ENCODE measurements around the gene ZFYVE27. TPM values are rescaled to one million over a fixed set of nuclear protein-coding genes. Genes with fewer than 3 reads are reported as not detected.

The ZFYVE27 gene
- total RNA-seq, 2 donors from 2014 or later, result 45.9 to 47.9 TPM

DNA sequence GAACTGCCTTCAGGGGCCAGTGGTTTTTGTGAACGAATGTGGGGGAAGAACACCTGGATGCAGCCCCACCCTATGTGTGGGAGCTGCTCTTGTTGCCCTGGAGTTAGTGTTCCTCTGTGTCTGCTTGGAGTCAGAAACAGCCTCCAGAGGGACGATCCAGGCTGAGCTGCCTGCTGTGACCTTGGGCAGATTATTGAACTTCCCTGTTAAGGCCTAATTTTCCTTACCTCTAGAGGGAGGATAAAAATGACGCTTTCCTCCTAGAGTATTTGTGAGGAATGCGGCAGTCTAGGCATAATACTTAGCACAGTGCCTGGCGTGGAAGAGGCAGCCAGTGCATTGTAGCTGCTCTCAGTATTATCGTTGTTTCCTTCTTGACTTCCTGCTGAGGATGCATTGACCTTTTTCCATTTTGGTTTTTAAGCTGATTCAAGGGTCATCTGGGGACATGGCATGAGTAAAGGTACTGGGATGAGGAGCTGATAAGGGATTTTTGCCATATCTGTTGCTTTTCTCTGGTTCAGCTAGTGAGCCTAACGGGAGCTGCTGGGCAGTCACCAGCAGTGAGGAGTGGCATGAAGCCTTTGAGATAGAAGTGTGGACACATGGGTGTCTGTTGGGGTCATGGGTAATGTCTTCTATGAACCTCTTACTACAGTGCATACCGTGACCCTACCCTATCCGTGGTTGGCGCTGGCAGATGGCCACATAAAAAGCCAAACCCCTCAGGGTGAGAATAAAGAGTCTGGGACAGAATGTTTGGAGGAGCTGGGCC, 6.4 kb downstream of the ZFYVE27 start:
- intact Hi-C loops (cut with DNase I), result no loop called here
- Histone ChIP-seq H3K27ac (no peak overlapping the region), H3K4me1 (peaks cover under 1% of the 10 kb centered on the region), H3K4me3 (no peak overlapping the region), H3K9me3 (no peaks in the 10 kb centered on the region), H3K9ac (ENCODE audit: low read depth in 2 of 2, low read length in 2 of 2) (no peak overlapping the region), H3K36me3 (peaks cover 13% of the 10 kb centered on the region), H3K27me3 (no peaks in the 10 kb centered on the region)
- no peak for DNase-seq
- TF ChIP-seq, protein P1, sequence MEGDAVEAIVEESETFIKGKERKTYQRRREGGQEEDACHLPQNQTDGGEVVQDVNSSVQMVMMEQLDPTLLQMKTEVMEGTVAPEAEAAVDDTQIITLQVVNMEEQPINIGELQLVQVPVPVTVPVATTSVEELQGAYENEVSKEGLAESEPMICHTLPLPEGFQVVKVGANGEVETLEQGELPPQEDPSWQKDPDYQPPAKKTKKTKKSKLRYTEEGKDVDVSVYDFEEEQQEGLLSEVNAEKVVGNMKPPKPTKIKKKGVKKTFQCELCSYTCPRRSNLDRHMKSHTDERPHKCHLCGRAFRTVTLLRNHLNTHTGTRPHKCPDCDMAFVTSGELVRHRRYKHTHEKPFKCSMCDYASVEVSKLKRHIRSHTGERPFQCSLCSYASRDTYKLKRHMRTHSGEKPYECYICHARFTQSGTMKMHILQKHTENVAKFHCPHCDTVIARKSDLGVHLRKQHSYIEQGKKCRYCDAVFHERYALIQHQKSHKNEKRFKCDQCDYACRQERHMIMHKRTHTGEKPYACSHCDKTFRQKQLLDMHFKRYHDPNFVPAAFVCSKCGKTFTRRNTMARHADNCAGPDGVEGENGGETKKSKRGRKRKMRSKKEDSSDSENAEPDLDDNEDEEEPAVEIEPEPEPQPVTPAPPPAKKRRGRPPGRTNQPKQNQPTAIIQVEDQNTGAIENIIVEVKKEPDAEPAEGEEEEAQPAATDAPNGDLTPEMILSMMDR (IDR thresholded peaks at IDR 0.05), result no peak

DNA sequence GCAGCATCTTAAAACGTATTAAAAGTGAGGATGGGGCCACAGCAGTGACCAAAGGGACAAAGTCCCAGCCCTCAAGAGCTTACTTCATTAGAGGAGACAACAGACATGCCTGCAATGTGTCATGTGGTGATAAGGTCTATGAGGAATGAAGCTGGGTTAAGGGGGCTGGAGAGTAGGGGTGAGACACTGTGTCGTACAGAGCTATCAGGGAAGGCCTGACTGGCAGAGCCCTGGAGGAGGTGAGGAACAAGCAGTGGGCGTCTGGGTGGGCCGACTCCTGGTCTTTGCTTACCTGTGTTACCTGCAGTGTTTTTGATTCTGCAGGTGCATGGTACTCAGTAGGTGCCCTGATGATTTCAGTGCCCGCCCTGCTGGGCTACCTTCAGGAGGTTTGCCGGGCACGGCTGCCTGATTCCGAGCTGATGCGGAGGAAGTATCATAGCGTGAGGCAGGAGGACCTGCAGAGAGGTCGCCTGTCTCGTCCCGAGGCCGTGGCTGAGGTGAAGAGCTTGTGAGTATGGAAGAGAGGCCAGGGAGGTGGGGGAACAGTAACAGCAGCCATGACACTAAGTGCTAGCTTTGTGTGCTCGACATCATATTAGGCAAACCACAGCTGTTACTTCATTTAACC, 7.6 kb downstream of the ZFYVE27 start:
- H3K4me1 ChIP-seq, result no peaks in the 10 kb centered on the region
- peaks cover 13% of the 10 kb centered on the region for H3K36me3 ChIP-seq
- intact Hi-C loops (cut with DNase I), result no loop called here
- no peak overlapping the region for H3K4me3 ChIP-seq
- no peak overlapping the region for H3K27ac ChIP-seq
- no peaks in the 10 kb centered on the region for H3K9me3 ChIP-seq
- H3K27me3 ChIP-seq, result no peaks in the 10 kb centered on the region
- TF ChIP-seq, protein P1 (IDR thresholded peaks at IDR 0.05), result no peak
- no peak overlapping the region for H3K9ac ChIP-seq (ENCODE audit: low read depth in 2 of 2, low read length in 2 of 2)
- DNase-seq, result no peak

DNA sequence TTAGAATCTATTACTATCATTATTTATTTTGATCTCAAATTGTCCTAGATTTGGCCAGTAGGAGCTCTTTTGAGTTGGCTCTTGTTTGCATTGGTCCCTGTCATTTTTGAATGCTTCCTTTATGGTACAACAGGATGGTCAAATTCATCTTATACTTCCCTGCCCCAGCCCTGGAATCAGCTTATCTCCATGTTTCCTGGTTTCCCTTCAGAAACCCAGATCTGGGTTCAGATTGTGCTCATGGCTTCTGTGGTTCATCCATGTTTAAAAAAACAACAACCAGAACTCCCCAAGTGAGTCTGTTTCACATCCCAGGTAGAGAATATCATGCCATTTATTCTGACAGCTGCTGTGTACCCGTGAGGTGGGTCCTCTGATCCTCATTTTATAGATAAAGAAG, 10.6 kb downstream of the ZFYVE27 start:
- TF ChIP-seq, protein P1 (IDR thresholded peaks at IDR 0.05), result no peak
- no peaks in the 10 kb centered on the region for H3K9me3 ChIP-seq
- H3K4me3 ChIP-seq, result no peak overlapping the region
- no peak for DNase-seq
- intact Hi-C loops (cut with DNase I), result no loop called here
- no peaks in the 10 kb centered on the region for H3K27me3 ChIP-seq
- no peak overlapping the region for H3K27ac ChIP-seq
- H3K36me3 ChIP-seq, result peaks cover 26% of the 10 kb centered on the region
- no peaks in the 10 kb centered on the region for H3K4me1 ChIP-seq
- no peak overlapping the region for H3K9ac ChIP-seq (ENCODE audit: low read depth in 2 of 2, low read length in 2 of 2)

DNA sequence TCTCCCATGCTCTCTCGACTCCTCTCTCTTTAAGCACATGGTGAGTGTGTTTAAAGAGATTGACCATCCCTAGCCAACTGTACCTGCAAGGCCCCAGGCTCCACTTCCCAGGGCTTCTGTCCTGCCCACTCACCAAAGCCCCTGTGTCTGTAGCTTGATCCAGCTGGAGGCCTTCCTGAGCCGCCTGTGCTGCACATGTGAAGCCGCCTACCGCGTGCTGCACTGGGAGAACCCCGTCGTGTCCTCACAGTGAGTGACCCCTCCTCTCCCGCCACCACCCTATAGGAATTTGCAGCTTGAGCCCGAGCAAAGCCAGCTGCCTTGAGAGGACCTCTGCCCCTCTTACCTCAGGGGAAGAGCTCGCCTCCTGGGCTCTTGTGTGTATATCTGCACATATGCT, 11.2 kb downstream of the ZFYVE27 start:
- no peak for DNase-seq
- no peak overlapping the region for H3K27ac ChIP-seq
- H3K4me1 ChIP-seq, result no peaks in the 10 kb centered on the region
- intact Hi-C loops (cut with DNase I), result no loop called here
- H3K9ac ChIP-seq (ENCODE audit: low read depth in 2 of 2, low read length in 2 of 2), result no peak overlapping the region
- H3K27me3 ChIP-seq, result no peaks in the 10 kb centered on the region
- H3K4me3 ChIP-seq, result no peak overlapping the region
- TF ChIP-seq, protein P1 (IDR thresholded peaks at IDR 0.05), result no peak
- peaks cover 21% of the 10 kb centered on the region for H3K36me3 ChIP-seq
- no peaks in the 10 kb centered on the region for H3K9me3 ChIP-seq

DNA sequence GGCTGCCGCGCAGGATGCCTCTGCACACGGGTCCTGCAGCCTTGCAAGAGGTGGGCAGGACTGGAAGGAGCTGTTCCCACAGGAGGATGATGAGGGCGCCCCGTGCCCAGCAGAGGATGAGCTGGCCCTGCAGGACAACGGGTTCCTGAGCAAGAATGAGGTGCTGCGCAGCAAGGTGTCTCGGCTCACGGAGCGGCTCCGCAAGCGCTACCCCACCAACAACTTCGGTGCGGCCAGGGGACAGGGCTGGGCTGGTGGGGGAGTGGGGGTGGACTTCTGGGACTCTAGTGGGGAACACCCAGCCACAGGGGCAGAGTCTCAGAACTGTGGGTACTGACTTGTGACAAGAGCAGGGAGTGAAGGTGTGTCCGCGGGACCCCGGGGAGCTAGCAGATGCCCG, 16.0 kb downstream of the ZFYVE27 start:
- TF ChIP-seq, protein P1 (IDR thresholded peaks at IDR 0.05), result no peak
- H3K9me3 ChIP-seq, result no peaks in the 10 kb centered on the region
- DNase-seq, result no peak
- no peak overlapping the region for H3K4me3 ChIP-seq
- no peaks in the 10 kb centered on the region for H3K27me3 ChIP-seq
- no peak overlapping the region for H3K9ac ChIP-seq (ENCODE audit: low read depth in 2 of 2, low read length in 2 of 2)
- peaks cover 44% of the 10 kb centered on the region for H3K36me3 ChIP-seq
- no peak overlapping the region for H3K27ac ChIP-seq
- intact Hi-C loops (cut with DNase I), result no loop called here
- no peaks in the 10 kb centered on the region for H3K4me1 ChIP-seq

Measured in colonic mucosa (tissue), 4 donors.